ENCODE data around the gene CNTNAP2.

The CNTNAP2 gene

DNA sequence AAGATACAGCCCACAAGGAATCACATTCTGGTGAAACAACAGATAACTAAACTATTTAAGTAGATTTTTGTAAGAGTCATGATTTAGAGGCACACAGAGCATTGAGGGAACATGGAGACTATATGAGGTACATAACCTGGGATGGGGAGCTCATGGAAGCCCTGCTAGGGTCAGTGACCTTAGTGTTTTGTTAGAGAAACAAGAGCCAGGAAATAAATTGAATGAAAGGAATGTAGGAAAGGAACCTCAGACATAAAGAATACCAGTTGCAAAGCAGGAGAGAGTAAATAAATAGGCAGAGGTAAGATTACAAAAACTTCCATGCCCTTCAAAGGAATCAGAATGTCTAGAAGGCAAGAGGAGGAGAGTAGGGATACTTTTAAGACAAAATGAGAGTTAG is 1076.9 kb downstream of the CNTNAP2 start:
- TF ChIP-seq, protein P1, sequence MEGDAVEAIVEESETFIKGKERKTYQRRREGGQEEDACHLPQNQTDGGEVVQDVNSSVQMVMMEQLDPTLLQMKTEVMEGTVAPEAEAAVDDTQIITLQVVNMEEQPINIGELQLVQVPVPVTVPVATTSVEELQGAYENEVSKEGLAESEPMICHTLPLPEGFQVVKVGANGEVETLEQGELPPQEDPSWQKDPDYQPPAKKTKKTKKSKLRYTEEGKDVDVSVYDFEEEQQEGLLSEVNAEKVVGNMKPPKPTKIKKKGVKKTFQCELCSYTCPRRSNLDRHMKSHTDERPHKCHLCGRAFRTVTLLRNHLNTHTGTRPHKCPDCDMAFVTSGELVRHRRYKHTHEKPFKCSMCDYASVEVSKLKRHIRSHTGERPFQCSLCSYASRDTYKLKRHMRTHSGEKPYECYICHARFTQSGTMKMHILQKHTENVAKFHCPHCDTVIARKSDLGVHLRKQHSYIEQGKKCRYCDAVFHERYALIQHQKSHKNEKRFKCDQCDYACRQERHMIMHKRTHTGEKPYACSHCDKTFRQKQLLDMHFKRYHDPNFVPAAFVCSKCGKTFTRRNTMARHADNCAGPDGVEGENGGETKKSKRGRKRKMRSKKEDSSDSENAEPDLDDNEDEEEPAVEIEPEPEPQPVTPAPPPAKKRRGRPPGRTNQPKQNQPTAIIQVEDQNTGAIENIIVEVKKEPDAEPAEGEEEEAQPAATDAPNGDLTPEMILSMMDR (conservative IDR thresholded peaks at IDR 0.05; ENCODE audit: control insufficient read depth, insufficient read depth, low read depth, low read length) = no peak

GRCh38 chr7:147196481-147196880 is 1079.9 kb downstream of the CNTNAP2 start:
- no peak overlapping the region for H3K4me3 ChIP-seq (ENCODE audit: control insufficient read depth, low read depth, low read length)
- no peak for DNase-seq (ENCODE audit: low read depth)
- TF ChIP-seq, protein P1 (conservative IDR thresholded peaks at IDR 0.05; ENCODE audit: control insufficient read depth, insufficient read depth, low read depth, low read length) = no peak

More for the DNA sequence above, 1076.9 kb downstream of the CNTNAP2 start:
- no peak overlapping the region for H3K4me3 ChIP-seq (ENCODE audit: control insufficient read depth, low read depth, low read length)
- DNase-seq (ENCODE audit: low read depth) = no peak

DNA sequence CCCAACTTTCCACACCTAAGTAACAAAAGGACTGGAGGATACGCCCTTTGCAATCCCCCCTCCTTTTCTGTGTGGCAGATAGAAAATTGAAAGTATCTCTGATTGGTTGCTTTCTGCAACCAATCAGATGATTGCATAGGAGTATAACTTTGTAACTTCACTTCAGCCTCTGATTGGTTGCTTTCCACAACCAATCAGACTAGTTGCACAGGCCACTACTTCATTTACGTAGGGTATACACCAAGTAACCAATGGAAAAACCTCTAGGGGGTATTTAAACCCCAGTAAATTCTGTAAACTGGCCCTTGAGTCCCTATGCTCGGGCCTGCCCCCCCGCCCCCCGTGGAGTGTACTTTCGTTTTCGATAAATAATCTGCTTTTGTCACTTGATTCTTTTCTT is 1080.4 kb downstream of the CNTNAP2 start:
- no peak overlapping the region for H3K4me3 ChIP-seq (ENCODE audit: control insufficient read depth, low read depth, low read length)
- TF ChIP-seq, protein P1 (conservative IDR thresholded peaks at IDR 0.05; ENCODE audit: control insufficient read depth, insufficient read depth, low read depth, low read length) = no peak
- no peak for DNase-seq (ENCODE audit: low read depth)

GRCh38 chr7:147199868-147200267 is 1083.3 kb downstream of the CNTNAP2 start:
- no peak overlapping the region for H3K4me3 ChIP-seq (ENCODE audit: control insufficient read depth, low read depth, low read length)
- TF ChIP-seq, protein P1 (conservative IDR thresholded peaks at IDR 0.05; ENCODE audit: control insufficient read depth, insufficient read depth, low read depth, low read length) = no peak
- DNase-seq (ENCODE audit: low read depth) = no peak

DNA sequence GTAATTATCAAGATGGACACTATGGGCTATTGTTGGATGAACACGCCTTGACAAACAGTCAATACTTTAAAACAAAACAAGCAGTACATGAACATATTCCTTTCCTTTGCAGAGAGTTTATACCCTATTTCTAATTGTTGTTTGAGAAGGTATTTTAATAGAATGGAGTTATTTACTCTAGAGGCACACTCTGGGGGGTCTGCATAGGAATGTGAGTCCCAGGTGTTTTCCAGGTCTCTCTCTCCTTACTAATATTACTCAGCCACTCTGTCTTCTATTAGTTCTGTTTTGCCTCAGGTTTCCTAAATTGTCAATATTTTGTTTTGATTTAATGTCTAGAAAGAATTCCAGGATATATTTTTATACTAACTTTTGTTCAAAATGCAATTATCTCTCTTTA is 1091.4 kb downstream of the CNTNAP2 start:
- H3K4me3 ChIP-seq (ENCODE audit: control insufficient read depth, low read depth, low read length) = no peak overlapping the region
- DNase-seq (ENCODE audit: low read depth) = no peak
- TF ChIP-seq, protein P1 (conservative IDR thresholded peaks at IDR 0.05; ENCODE audit: control insufficient read depth, insufficient read depth, low read depth, low read length) = no peak

DNA sequence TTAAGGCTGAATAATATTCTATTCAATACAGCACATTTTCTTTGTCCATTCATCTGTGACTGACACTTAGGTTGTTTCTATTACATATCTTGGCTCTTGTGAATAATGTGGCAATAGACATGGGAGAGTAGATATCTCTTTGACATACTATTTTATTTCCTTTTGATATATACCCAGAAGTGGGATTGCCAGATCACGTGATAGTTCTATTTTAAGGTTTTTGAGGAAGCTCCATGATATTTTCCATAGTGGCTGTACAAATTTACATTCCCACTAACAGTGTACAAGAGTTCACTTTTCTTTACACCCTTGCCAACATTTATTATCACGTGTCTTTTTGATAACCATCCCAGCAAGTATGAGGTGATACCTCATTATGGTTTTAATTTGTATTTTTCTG is 1114.7 kb downstream of the CNTNAP2 start:
- no peak for DNase-seq (ENCODE audit: low read depth)
- H3K4me3 ChIP-seq (ENCODE audit: control insufficient read depth, low read depth, low read length) = no peak overlapping the region
- TF ChIP-seq, protein P1 (conservative IDR thresholded peaks at IDR 0.05; ENCODE audit: control insufficient read depth, insufficient read depth, low read depth, low read length) = no peak

All from fibroblast of mammary gland (primary cell).